Activated naive CD8-positive, alpha-beta T cell treated with anti-CD3 and anti-CD28 coated beads for 36 hours (primary cell): ENCODE data around the gene ZSCAN18. TPM values are rescaled to one million over a fixed set of nuclear protein-coding genes. Genes with fewer than 3 reads are reported as not detected.

ENCODE experiments used
- DNase-seq: peaks from one replicate; pipeline ENCODE4 v3.0.0; 2021
- H3K27ac Mint-ChIP-seq: one replicate; pipeline ENCODE4 v1.8.0; 2022; ENCODE audit warnings: mild to moderate bottlenecking, moderate library complexity, mixed read lengths
- H3K27me3 Mint-ChIP-seq: one replicate; pipeline ENCODE4 v1.8.0; 2022; ENCODE audit warnings: mild to moderate bottlenecking, mixed read lengths
- H3K36me3 Mint-ChIP-seq: one replicate; pipeline ENCODE4 v1.8.0; 2021; ENCODE audit warnings: mild to moderate bottlenecking, mixed read lengths
- H3K4me1 Mint-ChIP-seq: one replicate; pipeline ENCODE4 v1.8.0; 2021; ENCODE audit warnings: mixed read lengths
- H3K4me3 Mint-ChIP-seq: one replicate; pipeline ENCODE4 v1.8.0; 2022; ENCODE audit warnings: mild to moderate bottlenecking, moderate library complexity, mixed read lengths
- H3K9me3 Mint-ChIP-seq: one replicate; pipeline ENCODE4 v1.8.0; 2022; ENCODE audit warnings: mixed read lengths
- total RNA-seq, 2 experiments: library from RNA; stranded (reverse); gene quantifications; one replicate each; pipeline ENCODE4 v1.2.3, GENCODE V29; 2021

Gene ZSCAN18
- total RNA-seq, 2 experiments from 2014 or later, result 21.5 to 23.9 TPM

DNA sequence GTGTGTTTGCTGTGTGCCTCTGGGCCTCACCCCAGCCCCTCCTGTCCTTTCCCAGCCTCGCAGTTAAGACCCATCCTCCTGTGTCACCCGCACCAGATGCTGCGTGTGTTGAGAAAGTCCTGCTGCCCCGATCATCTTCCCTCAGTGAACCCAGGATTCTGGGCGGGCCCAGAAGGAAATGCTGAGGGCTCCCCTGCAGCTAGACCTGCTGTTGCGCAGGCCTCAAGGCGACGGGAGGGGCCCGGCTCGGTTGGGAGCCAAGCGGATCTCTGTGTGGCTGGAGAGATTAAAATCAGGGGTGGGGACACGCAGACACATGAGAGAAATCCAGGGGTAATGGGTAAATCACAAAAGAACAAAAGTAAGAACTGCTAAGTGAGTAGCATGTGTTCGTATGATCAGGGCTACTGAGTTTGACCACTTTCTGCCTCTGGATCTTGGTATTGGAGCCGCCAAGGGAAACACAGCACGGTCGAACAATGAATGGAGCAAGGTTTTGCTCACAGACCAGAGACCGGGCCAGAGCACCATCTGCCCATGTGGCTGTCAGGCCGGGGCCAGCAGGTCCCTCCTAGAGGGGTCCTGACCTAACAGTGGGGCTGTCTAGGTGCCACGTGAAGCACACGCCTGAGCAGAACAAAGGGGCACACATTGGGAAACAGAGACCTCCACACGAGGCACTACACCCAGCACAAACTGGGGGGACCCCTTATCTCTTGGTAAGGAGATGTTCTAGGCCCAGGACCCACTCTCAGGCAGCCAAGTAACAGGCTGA lies 57.1 kb downstream of the ZSCAN18 start:
- H3K4me3 Mint-ChIP-seq, result no peak overlapping the region
- peaks cover 25% of the 10 kb centered on the region for H3K9me3 Mint-ChIP-seq
- H3K4me1 Mint-ChIP-seq, result no peaks in the 10 kb centered on the region

DNA sequence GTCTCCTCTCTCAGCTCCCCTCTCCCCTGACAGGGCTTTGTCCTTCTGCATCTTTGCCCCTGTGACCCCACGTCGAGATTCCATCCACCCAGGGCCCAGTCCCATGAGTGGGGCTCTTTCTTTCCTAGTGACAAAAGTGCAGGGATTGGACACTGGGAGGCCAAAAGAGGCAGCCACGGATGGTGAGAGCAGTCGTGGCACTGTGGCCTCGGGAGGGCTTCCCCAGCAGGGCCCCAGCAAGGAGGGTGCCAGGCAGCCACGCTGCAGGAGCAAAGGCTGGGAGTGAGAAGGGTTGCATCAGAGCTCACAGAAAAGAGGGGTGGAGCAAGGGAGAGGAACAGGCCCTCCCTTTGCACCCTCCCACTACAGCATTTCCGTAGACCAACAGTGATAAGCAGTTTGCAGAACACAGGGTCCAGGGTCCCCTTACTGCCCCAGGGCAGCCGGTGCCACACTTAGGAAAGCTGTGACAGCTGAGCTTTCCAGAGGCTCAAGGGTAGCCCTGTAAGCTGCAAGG lies 59.3 kb downstream of the ZSCAN18 start:
- DNase-seq, result no peak
- Mint-ChIP-seq H3K4me1 (no peaks in the 10 kb centered on the region), H3K27me3 (peaks cover 52% of the 10 kb centered on the region), H3K27ac (no peak overlapping the region), H3K9me3 (peaks cover 32% of the 10 kb centered on the region), H3K4me3 (no peak overlapping the region), H3K36me3 (peaks cover 22% of the 10 kb centered on the region)

More for the DNA sequence above, 57.1 kb downstream of the ZSCAN18 start:
- peaks cover 36% of the 10 kb centered on the region for H3K27me3 Mint-ChIP-seq
- no peak overlapping the region for H3K27ac Mint-ChIP-seq
- no peak for DNase-seq
- H3K36me3 Mint-ChIP-seq, result peaks cover 16% of the 10 kb centered on the region

DNA sequence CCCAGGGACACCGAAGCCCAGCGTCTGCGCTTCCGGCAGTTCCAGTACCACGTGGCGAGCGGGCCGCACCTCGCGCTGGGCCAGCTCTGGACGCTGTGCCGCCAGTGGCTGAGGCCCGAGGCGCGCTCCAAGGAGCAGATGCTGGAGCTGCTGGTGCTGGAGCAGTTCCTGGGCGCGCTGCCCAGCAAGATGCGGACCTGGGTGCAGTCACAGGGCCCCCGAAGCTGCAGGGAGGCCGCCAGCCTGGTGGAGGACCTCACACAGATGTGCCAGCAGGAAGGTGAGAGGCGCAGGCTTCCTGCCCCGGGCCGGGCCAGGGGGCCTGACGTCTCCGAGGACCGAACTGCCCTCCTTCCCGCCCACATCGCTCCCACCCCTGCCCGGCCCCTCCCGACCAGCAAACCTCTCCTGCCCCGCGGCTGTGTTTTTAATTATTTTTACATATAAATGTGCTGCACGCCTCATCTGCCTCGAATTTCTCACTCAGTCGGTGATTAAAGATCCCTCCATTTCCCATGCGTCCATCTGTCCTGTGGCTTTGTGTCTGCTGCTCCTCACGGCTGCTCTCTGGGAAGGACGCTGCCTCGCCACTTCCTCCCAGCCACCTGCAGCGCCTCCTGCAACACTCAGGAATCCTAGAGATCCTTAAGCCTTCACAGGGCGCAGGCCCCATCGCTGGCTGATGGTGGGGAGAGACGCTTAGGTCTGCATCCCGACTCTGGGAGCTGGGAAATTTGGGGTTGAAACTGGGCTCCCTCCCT lies 59.9 kb downstream of the ZSCAN18 start:
- Mint-ChIP-seq H3K36me3 (peaks cover 20% of the 10 kb centered on the region), H3K27me3 (peaks cover 56% of the 10 kb centered on the region), H3K4me1 (no peaks in the 10 kb centered on the region), H3K4me3 (no peak overlapping the region), H3K9me3 (peaks cover 32% of the 10 kb centered on the region), H3K27ac (no peak overlapping the region)
- no peak for DNase-seq

DNA sequence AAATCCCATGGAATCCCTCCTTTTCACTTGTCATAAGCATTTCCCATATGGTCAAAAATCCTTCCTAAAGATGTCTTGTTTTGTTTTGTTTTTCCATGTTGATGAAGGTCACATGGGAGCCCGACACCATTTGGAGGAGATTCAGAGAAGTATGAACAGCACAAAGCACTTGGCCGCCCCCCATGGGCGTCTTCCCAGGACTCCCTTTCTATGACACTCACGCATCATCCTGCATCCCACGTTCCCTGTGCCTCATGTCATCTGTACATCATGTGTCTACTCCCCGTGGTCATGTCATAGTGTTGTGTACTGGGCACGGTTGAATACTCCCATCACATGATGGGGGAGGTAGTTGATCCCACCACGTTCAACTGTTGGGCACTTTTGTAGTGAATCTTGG lies 62.2 kb downstream of the ZSCAN18 start:
- no peak overlapping the region for H3K27ac Mint-ChIP-seq
- H3K36me3 Mint-ChIP-seq, result peaks cover 15% of the 10 kb centered on the region
- peaks cover 24% of the 10 kb centered on the region for H3K9me3 Mint-ChIP-seq
- H3K4me3 Mint-ChIP-seq, result no peak overlapping the region
- no peaks in the 10 kb centered on the region for H3K4me1 Mint-ChIP-seq
- H3K27me3 Mint-ChIP-seq, result peaks cover 63% of the 10 kb centered on the region
- no peak for DNase-seq

DNA sequence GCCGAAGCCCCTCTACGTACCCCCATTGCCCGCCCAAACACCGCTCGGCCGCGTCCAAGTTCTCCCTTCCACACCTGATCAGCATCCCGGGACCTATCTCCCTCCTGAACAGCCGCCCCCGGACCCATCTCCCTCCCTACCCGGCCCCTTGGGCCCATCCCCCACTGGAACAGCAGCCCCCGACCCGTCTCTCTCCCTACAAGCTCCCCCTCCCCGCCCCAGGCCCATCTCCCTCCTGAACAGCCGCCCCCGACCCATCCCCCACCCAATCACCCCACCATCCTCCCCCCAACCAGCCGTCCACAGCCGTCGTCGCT lies 63.6 kb downstream of the ZSCAN18 start:
- H3K27me3 Mint-ChIP-seq, result peaks cover 62% of the 10 kb centered on the region
- peaks cover 13% of the 10 kb centered on the region for H3K36me3 Mint-ChIP-seq
- H3K4me3 Mint-ChIP-seq, result no peak overlapping the region
- H3K9me3 Mint-ChIP-seq, result peaks cover 22% of the 10 kb centered on the region
- DNase-seq, result no peak
- H3K4me1 Mint-ChIP-seq, result no peaks in the 10 kb centered on the region
- no peak overlapping the region for H3K27ac Mint-ChIP-seq

Other genes starting within 250 kb of the ZSCAN18 start
- 10 to 100 TPM; 20.6 to 24.3 TPM for gene ZNF587, start 248.4 kb downstream of the ZSCAN18 start, total RNA-seq
- gene ZNF814, start 209.2 kb downstream of the ZSCAN18 start, total RNA-seq, result 10 to 100 TPM; 40.6 to 45.9 TPM
- 10 to 100 TPM; 11.9 to 12.9 TPM for gene ZNF417, start 181.6 kb downstream of the ZSCAN18 start, total RNA-seq
- gene ZNF418, start 162.8 kb downstream of the ZSCAN18 start, total RNA-seq, result 1 to 10 TPM; 5.4 to 6.5 TPM
- 10 to 100 TPM; 12.9 to 13.8 TPM for gene ZNF256, start 150.5 kb downstream of the ZSCAN18 start, total RNA-seq
- gene C19orf18, start 123.7 kb downstream of the ZSCAN18 start, total RNA-seq, result not detected
- gene ZNF606, start 95.4 kb downstream of the ZSCAN18 start, total RNA-seq, result 1 to 10 TPM; 6.9 to 7.0 TPM
- not detected for gene ZSCAN1, start 64.2 kb downstream of the ZSCAN18 start, total RNA-seq
- 1 to 10 TPM; 2.4 to 2.5 TPM for gene ZNF135, start 38.9 kb downstream of the ZSCAN18 start, total RNA-seq
- gene ZNF329, start 52.6 kb upstream of the ZSCAN18 start, total RNA-seq, result 1 to 10 TPM; 6.8 to 8.1 TPM
- 10 to 100 TPM; 27.0 to 30.5 TPM for gene ZNF274, start 84.8 kb upstream of the ZSCAN18 start, total RNA-seq
- 10 to 100 TPM; 46.0 to 51.6 TPM for gene ZNF544, start 130.7 kb upstream of the ZSCAN18 start, total RNA-seq
- 1 to 10 TPM; 4.1 to 4.3 TPM for gene ZNF8, start 180.7 kb upstream of the ZSCAN18 start, total RNA-seq
- gene ERVK3-1, start 207.1 kb upstream of the ZSCAN18 start, total RNA-seq, result 10 to 100 TPM; 79.5 to 82.7 TPM
- gene ZSCAN22, start 228.8 kb upstream of the ZSCAN18 start, total RNA-seq, result 1 to 10 TPM; 2.8 to 3.2 TPM